Stimulated activated CD4-positive, alpha-beta T cell treated with anti-CD3 and anti-CD28 coated beads, Interleukin-4, amount 100 ng/mL, for 48 hours (primary cell): ENCODE results near the gene NENF.

ENCODE experiments used
- DNase-seq, 2 donors: peaks; one replicate each; pipeline ENCODE4 v3.0.0-alpha.2; 2020; ENCODE audit warnings: low read depth in 2 of 2

Gene NENF

DNA sequence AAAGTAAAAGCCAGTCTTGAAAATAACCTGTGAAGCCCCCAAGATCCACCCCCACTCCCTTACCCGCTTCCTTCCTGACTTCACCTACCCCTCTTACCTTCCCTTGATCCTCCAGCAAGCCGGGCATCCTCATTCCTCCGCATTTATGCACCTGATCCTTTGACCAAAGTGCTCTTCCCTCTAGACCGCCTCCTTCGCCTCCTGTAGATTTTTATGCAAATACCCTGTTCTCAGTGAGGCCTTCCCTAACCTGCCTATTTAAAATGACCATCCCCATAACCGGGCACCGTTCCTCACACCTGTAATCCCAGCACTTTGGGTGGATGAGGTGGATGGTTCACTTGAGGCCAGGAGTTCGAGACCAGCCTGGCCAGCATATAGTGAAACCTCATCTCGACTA, 1.1 kb upstream of the NENF start:
- no peak for DNase-seq

DNA sequence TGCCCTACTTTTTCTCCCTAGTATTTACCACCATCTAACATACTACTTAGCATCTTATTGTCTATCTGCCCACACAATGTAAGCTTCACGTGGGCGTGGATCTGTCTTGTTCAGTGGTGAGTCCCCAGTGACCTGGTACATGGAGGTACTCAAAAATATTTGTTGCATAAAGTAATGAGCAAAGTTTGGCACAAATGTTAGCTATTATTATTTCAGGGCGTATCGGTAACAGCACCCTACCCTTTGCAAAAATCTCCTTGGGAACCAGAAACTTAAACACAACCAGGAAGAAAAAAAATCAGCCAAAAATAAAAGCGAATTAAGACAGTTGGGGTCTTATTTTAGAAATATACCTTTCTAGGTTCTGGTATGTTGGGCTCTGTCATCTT, 454 bp upstream of the NENF start:
- no peak for DNase-seq

DNA sequence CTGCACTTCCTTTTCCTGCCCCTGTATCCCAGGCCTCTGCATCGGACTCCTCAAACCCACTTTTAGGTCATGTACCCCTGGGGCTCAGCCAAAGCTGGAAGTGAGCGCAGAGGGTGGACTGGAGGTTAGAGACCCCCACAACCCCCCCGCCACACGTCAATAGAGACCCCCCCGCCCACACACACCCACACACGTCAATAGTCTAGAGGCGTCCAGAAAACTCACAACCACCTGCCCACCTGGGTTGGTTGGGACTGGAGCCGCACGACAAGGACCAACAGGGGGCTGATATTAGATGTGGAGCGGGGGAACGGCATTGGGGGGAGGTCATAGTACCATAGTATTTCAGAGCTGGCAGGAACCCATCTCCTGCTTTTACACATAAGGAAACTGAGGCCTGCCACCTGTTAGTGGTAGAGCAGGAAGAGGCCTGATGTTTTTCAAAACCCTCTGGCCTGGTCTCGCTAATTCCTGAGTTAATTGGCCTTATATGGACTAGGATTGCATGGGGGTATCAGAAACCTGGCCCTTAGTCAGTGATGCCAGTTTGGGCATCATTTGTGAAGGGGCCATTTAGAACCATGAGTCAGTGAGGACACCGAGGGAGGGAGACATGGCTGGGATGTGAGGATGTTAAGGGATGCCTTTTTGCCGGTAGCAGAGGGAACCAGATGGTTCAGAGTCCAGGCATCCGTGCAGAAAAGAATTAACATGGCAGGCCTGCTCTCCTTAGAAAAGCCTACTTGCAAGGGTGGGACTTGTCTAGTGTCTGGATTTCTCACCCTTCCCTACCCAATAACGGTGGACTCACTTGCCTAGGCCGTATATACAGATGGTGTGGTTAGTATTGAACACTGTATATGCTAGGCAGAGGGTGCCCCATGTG, 1.1 kb downstream of the NENF start:
- no peak for DNase-seq

GRCh38 chr1:212434992-212435391, 2.3 kb downstream of the NENF start:
- no peak for DNase-seq

GRCh38 chr1:212437179-212437798, 4.6 kb downstream of the NENF start:
- DNase-seq, result no peak

- no peak for DNase-seq
Observed at GRCh38 chr1:212438831-212439237, 6.1 kb downstream of the NENF start.

- no peak for DNase-seq
Observed at GRCh38 chr1:212440419-212440818, 7.7 kb downstream of the NENF start.

- no peak for DNase-seq
Observed at GRCh38 chr1:212442408-212442807, 9.7 kb downstream of the NENF start.

- DNase-seq, result no peak
Observed at GRCh38 chr1:212446333-212446732, 13.6 kb downstream of the NENF start.

GRCh38 chr1:212447478-212447877, 14.8 kb downstream of the NENF start:
- no peak for DNase-seq

- no peak for DNase-seq
Observed at GRCh38 chr1:212450331-212450881, 17.7 kb downstream of the NENF start.

DNA sequence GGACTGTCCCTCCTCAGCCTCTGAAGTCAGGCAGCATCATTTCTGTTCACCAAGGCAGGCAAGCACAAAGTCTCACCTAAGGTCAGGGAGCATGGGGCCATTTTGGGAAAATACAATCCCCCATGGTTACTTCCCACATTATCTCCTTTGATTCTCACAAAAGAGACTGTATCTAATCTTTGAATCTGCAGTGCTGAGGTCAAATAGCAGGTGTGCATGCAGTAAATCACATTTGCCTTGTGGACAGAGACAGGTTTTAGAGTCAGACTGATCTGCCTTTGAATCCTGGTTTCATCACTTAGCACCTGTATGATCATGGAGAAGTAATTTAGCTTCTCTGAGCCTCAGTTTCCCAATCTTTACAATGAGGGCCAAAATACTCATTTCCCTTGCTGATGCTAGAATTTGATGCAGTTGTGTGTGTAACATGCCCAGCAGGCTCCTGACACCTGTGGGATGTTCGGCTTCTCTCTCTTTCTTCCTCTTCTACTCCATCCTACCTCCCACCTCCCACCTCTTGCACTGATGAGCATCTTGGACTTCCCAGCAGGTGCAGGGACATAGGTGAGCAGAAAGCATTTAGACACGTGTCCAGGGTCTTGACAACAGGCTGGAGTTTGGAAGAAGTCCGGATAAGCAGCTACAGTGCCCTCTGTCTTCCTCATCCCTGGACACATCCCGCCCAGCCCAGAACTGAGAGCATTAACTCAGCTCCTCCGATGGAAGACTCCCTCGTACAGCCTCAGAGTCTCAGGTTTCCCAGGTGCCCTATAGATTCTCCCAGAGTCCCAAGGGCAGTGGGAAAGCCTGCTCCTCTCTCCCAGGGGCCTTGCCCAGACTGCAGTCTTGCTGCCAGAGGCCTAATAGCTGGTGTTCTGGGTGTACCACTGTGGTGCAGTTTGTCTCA, 18.9 kb downstream of the NENF start:
- DNase-seq, result no peak

- DNase-seq, result no peak
Observed at GRCh38 chr1:212452323-212453155, 19.8 kb downstream of the NENF start.

GRCh38 chr1:212453156-212453857, 20.6 kb downstream of the NENF start:
- DNase-seq, result no peak

DNA sequence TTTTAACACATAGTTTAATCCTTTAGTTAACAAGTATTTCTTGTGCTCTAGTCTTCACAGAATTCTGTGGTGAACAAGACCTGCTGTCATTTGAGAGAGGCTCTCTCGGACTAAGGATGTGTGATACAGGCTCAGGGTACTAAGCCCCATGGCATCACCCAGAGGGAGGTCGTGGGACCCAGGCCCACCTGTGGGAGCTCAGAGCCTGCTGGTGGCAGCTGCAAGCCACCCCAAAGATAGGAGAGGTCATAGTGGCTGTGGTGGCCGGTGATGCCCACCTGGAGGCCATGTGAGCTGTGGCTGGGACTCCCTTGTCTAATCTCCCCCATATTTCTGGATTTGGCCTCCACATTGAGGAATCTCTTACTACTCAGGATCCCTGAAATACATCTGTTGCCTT, 22.0 kb downstream of the NENF start:
- DNase-seq, result no peak

DNA sequence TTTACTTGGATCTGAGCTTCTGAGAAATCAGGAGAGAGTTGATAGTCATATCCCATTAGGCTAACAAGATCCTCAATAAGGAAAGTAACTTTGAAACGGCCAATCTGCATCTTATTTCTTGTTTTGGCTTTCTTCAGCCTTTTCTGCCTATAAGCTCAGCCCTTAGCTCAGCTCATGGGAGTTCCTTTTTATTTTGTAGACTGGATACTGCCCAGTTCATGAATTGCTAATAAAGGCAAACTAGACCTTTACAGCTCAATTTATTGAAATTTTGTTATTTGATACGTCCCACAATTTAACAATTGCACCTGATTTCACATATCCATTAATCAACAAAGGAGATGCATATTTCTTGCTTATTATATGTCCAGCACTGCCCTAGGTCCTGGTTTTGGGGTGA, 22.7 kb downstream of the NENF start:
- DNase-seq, result no peak

GRCh38 chr1:212455803-212456528, 23.2 kb downstream of the NENF start:
- DNase-seq, result peak; percentile 73 to 87

GRCh38 chr1:212457740-212458338, 25.1 kb downstream of the NENF start:
- DNase-seq, result peak; percentile 51 to 69

DNA sequence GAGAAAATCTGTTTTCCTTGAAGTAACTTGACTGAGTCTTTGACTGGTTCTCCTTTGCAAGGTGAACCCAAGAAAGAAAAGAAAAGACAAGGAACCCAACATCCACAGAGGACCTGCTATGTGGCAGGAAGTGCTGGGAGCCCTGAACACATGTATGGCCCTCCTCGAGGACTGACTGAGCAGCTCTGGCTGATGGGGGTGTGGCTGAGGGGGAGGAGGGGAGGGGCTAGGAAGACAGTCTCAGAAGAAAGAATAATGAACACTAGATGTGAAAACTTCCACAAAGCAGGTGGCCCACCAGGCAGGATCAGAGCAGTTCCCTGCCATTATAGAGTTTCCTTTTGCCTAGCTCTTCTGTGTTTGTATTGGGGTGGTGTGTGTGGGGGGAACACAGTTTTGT, 26.1 kb downstream of the NENF start:
- DNase-seq, result no peak
